PC-9 (cell line): ENCODE results near the gene GALNT14.

Experiments
- CTCF ChIP-seq: fragments of 200-600 bp; sonication (generic); conservative IDR thresholded peaks from 2 replicates; pipeline ENCODE4 v1.6.1; 2017; ENCODE audit warnings: mixed run types, antibody characterized with exemption, mild to moderate bottlenecking, moderate library complexity
- EZH2 ChIP-seq: fragments of 200-600 bp; sonication (generic); IDR thresholded peaks from 2 replicates; pipeline ENCODE4 v1.8.0; 2017; ENCODE audit warnings: antibody characterized with exemption, low read depth

- no peak for TF ChIP-seq CTCF
- no peak for TF ChIP-seq EZH2
Measured at GRCh38 chr2:30880516-30880915, 257.7 kb downstream of the GALNT14 start.
